GM18499 (cell line): ENCODE measurements around the gene IDUA.
"Not testable (repeated sequence)": the region's sequence is repeated elsewhere in the genome, so short reads cannot be mapped to it uniquely, and the experiment has no call there.

ENCODE experiments used
- ATAC-seq: cut with Tn5 transposase; IDR thresholded peaks from one replicate; pipeline ENCODE4 v1.9.1; 2021; ENCODE audit warnings: moderate number of reproducible peaks; ENCODE audit not compliant: insufficient read depth, unreplicated experiment

IDUA gene

GRCh38 chr4:999240-999863, 12.5 kb downstream of the IDUA start:
- ATAC-seq: not testable (repeated sequence)

DNA sequence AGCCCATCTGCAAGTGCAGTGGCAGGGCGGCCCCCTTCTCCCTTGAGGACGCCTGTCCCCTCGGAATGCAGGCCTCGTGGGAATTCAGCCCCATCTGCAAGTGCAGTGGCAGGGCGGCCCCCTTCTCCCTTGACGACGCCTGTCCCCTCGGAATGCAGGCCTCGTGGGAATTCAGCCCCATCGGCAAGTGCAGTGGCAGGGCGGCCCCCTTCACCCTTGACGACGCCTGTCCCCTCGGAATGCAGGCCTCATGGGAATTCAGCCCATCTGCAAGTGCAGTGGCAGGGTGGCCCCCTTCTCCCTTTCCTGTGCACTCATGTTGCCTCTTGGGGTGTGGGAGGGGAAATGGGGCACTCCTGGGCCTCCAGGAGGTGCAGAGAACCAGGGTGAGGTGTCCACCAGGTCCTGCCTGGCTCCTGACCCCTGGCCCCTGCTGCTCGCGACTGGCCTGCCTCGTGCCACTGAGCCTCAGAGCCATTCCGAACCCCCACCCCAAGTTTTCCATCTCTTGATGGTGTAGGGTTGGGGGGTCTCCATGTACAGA, 13.1 kb downstream of the IDUA start:
- ATAC-seq: no peak

DNA sequence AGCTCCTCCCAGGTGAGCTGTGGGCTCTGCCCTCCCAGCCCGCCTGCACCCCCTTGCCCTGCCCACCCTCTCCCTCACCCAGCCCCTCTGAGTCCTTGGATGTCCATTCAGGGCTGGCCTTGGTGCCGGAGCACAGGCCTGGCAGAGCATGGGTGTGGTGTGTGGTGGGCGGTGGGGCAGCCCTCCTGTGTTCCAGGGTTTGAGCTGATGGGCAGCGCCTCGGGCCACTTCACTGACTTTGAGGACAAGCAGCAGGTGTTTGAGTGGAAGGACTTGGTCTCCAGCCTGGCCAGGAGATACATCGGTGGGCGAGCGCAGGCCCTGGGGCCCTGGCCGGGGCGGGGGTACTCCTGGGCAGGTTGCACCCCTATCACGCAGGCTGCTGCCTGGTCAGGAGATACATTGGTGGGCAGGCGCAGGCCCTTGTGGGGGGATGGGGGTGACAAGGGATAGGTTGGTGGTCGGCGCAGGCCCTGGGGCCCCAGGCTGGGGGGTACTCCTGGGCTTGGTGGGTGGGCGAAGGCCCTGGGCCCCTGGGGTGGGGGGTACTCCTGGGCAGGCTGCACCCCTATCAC, 13.9 kb downstream of the IDUA start:
- no peak for ATAC-seq

GRCh38 chr4:1001561-1002130, 14.8 kb downstream of the IDUA start:
- no peak for ATAC-seq

DNA sequence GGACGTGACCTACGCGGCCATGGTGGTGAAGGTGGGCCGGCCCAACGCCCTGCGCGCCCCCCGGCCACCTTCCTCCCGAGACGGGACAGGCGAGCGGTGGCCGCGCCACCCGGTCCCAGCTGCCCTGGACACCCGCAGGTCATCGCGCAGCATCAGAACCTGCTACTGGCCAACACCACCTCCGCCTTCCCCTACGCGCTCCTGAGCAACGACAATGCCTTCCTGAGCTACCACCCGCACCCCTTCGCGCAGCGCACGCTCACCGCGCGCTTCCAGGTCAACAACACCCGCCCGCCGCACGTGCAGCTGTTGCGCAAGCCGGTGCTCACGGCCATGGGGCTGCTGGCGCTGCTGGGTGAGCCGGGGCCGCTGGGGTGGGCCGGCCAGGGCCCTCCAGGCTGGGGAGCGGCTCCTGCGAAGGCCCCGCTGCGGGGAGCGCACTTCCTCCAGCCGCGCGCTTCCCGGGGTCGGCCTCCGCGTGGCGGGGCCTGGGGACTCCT, 15.3 kb downstream of the IDUA start:
- no peak for ATAC-seq

DNA sequence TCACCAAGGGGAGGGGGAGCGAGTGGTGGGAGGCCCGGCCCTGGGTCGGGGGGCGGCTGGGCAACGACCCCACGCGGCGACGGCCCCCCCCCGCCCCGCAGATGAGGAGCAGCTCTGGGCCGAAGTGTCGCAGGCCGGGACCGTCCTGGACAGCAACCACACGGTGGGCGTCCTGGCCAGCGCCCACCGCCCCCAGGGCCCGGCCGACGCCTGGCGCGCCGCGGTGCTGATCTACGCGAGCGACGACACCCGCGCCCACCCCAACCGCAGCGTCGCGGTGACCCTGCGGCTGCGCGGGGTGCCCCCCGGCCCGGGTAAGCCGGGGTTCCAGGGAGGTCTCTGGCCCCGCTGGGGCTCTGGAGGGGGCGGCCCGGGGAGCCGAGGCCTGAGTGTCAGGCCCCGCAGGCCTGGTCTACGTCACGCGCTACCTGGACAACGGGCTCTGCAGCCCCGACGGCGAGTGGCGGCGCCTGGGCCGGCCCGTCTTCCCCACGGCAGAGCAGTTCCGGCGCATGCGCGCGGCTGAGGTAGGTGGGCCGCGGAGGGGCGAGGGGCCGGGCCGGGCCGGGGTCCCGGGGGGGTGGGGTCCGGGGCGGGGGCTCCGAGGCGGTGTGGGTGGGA, 15.9 kb downstream of the IDUA start:
- ATAC-seq: no peak

- no peak for ATAC-seq
Measured at GRCh38 chr4:1003271-1004070, 16.6 kb downstream of the IDUA start.

DNA sequence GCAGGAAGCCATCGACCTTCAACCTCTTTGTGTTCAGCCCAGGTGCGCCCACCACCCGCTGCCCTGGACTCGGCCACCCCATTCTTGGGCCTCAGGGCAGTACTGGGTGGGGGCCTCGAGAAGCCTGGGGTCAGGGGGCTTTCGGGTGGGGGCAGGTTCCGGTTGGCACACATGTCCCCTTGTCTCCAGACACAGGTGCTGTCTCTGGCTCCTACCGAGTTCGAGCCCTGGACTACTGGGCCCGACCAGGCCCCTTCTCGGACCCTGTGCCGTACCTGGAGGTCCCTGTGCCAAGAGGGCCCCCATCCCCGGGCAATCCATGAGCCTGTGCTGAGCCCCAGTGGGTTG, 17.2 kb downstream of the IDUA start:
- no peak for ATAC-seq

DNA sequence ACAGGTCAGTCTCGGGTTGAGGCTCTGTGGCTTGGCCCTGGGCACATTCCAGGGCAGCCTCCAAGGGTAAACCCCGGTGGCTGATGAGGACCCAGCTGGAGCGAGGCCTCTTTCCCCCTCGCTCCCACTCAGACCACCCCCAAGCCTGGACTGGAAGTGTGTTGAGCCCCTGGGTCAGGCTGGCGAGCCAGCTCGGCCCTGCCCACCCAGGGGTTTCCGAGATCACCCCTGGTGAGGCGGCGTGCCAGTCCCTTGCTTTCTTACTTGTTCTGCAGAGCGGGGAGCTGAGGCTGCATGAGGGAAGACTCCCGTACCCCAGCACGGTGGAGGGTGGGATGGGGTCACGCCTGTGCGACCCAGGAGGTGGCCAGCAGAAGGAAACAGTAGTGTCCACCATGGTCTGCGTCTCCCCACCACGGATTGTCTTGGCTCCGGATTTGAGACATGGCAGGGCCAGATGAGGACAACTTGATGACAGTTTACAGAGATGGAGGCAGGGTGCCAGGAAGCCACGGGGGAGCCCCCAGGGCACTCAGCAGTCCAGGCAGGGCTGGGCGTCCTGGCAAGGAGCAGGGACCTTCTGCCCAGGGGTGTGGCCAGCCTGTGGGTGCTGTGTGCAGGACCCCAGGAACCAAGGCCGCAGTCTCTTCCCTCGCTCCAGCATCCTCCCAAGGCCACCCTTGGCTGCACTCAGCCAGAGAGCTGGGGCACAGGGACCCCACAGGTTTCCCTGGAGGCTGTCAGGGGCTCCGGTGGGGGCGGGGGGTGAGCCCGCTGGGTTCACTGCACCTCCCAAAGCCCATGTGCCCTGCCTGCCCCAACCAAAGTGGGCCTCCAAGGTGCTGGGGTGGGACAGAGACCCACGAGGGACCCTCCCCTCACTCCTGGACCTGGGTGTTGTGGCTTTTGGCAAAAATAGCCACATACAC, 18.0 kb downstream of the IDUA start:
- no peak for ATAC-seq

DNA sequence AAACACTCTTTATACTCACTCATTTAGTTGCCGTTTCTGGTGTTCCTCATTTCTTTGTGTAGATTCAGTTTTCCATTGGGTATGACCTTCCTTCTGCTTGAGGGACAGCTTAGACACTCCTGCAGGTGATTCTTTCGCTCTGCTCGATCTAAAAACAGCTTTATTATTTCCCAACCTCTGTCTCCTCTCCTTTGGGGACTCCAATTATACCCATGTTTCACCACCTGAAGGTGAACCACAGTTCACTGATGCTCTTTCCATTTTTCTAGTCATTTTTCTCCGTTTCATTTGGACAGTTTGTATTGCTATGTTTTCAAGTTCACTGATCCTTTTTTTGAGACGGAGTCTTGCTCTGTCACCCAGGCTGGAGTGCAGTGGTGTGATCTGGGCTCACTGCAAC, 20.0 kb downstream of the IDUA start:
- no peak for ATAC-seq

DNA sequence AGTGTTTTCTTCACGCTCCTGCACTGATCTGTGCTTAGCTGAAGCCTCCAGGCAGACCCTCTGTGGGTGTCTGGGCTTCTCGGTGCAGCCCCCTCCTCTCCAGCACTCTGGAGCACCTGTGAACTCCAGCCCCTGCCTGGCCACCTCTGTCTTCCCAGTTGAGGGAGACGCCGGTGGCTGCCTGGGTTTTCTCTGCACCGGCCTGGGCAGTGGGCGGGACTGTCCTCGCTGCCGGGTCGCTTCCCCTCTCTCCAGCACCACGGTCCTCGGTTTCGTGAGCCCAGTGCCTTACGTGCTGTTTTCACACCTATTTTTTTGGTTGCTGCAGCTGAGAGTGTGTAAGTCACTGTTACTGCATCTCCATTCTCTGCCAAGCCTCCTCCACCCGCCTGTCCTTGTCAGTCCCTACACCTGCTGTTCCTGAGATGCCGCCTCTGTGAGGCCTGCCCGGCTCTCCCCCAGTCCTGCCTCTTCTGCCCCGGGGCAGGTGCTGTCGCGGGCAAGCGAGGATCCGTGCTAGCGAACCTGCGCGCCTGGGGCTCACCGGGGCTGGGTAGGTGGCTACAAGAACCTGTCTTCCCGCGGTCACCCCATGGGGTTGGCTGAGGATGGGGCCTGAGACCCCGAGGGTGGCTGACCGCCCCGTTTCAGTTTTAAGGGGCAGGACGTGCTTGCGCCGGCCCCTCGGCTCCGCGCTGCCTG, 22.1 kb downstream of the IDUA start:
- no peak for ATAC-seq

GRCh38 chr4:1009542-1010394, 22.9 kb downstream of the IDUA start:
- ATAC-seq: no peak

DNA sequence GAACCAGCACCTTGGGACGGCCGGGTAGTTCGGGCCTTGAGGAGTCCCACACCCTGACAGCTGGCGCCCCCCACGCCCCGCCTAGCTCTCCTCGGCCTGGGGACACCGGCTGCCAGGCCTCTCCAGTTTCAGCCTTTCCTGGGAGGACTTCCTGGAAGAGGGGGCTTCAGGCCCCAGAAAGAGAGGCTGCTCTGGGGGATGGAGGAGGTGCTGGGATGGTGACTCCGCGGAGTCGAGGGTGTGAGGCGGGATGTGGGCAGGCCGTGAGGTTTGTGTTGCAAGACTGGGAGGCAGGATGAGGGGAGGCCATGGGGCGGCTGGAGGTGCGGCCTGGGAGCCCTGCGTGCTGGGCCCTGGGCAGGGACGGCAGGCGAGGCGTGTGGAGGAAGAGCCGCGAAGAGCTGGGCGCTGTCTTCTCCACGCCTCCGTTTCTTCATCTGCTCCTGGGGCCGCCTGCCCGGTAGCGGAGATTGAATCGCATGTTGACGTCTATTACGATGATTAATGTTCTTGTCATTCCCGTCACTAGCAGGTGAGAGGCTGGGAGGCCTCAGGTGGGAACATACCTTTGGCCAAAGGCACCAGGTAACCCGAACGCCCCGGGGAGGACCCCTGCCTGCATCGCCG, 23.7 kb downstream of the IDUA start:
- ATAC-seq: no peak

GRCh38 chr4:1011022-1011665, 24.3 kb downstream of the IDUA start, which contains the start of gene FGFRL1:
TSS of gene FGFRL1 (plus strand) at chr4:1011626. CDS start at chr4:1012486, 860 bp downstream.
- no peak for ATAC-seq

DNA sequence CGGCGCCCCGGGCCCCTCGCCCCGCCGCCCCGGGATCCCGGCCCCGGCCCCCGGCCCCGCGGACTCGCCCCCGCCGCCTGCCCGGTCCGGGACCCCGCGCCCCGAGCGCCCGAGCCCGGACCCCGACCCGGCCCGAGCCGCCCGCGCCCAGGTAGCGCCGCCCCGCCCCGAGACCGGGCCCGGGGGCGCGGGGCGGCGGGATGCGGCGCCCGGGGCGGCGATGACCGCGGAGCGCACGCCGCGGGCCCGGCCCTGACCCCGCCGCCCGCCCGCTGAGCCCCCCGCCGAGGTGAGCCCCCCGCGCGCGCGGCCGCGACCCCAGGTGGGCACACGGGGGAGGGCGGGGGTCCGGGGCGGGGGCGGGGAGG, 24.8 kb downstream of the IDUA start:
- ATAC-seq: no peak

- no peak for ATAC-seq
Measured at GRCh38 chr4:1012034-1012739, 25.3 kb downstream of the IDUA start.
